Esophagus squamous epithelium (tissue), 4 donors: ENCODE data around the gene GRIK1.

Experiments used
- POLR2A ChIP-seq, 4 donors: fragments of 450-650 bp; IDR thresholded peaks; one replicate each; pipeline ENCODE4 v1.6.1; 2017; ENCODE audit warnings: antibody characterized with exemption in 4 of 4, mild to moderate bottlenecking in 4 of 4, moderate library complexity in 3 of 4
- TF ChIP-seq, protein P1 (sequence below), 6 experiments: fragments of 450-650 bp in 4 of 6; fragments of 200-600 bp in 2 of 6; sonication (generic) in 2 of 6; IDR thresholded peaks; one replicate each; pipeline ENCODE4 v1.5.1; 2016 to 2019; ENCODE audit warnings: antibody characterized with exemption in 6 of 6, mild to moderate bottlenecking in 4 of 6, moderate library complexity in 4 of 6

DNA sequence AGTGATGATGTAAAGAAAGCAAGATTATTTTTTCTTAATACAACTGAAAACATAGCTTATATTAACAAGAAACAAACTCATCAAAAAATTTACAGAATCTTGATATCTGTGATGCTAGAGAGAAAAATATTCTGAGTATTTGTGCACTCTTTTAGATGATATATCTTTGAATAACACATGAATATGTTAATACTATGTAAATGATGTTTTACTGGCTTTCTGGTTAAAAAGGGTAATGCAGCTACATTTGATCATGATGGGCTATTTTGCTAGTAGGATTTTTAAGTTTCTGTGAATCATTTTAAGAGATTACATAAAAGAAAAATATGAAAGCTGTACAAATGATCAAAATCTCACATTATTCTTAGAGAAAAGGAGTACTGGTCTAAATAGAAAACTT is 114.5 kb downstream of the GRIK1 start:
- TF ChIP-seq, protein P1, sequence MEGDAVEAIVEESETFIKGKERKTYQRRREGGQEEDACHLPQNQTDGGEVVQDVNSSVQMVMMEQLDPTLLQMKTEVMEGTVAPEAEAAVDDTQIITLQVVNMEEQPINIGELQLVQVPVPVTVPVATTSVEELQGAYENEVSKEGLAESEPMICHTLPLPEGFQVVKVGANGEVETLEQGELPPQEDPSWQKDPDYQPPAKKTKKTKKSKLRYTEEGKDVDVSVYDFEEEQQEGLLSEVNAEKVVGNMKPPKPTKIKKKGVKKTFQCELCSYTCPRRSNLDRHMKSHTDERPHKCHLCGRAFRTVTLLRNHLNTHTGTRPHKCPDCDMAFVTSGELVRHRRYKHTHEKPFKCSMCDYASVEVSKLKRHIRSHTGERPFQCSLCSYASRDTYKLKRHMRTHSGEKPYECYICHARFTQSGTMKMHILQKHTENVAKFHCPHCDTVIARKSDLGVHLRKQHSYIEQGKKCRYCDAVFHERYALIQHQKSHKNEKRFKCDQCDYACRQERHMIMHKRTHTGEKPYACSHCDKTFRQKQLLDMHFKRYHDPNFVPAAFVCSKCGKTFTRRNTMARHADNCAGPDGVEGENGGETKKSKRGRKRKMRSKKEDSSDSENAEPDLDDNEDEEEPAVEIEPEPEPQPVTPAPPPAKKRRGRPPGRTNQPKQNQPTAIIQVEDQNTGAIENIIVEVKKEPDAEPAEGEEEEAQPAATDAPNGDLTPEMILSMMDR (IDR thresholded peaks at IDR 0.05) = no peak
- TF ChIP-seq POLR2A (IDR thresholded peaks at IDR 0.05) = no peak
